Stimulated activated naive CD4-positive, alpha-beta T cell (primary cell): ENCODE results near the gene MAGEB5.
"Not testable (repeated sequence)": the region's sequence is repeated elsewhere in the genome, so short reads cannot be mapped to it uniquely, and the experiment has no call there.

Experiments used
- DNase-seq, 6 experiments: peaks; one replicate each; lab custom pipeline; 2025; lab: John Stamatoyannopoulos, UW

Gene MAGEB5

GRCh38 chrX:26215869-26216268 lies at the start of gene MAGEB5:
MAGEB5 (plus strand) TSS chrX:26216169; CDS start chrX:26217302, 1,133 bp downstream.
- DNase-seq = no peak

GRCh38 chrX:26192204-26192603 lies 23.8 kb upstream of the MAGEB5 start, which contains the start of gene MAGEB6:
MAGEB6 (plus strand) TSS chrX:26192440; CDS start chrX:26193847, 1,407 bp downstream.
- no peak for DNase-seq

- DNase-seq = no peak
These were observed 12.4 kb upstream of the MAGEB5 start for GRCh38 chrX:26203561-26203960.

GRCh38 chrX:26204717-26205116 lies 11.3 kb upstream of the MAGEB5 start:
- not testable (repeated sequence) for DNase-seq

GRCh38 chrX:26208012-26208411 lies 8.0 kb upstream of the MAGEB5 start:
- DNase-seq = no peak

GRCh38 chrX:26219351-26219750 lies 3.4 kb downstream of the MAGEB5 start:
- DNase-seq = no peak

GRCh38 chrX:26234177-26234576 lies 18.2 kb downstream of the MAGEB5 start:
- no peak for DNase-seq

- DNase-seq = no peak
These were observed 37.6 kb downstream of the MAGEB5 start for GRCh38 chrX:26253526-26253925.

GRCh38 chrX:26254436-26254835 lies 38.5 kb downstream of the MAGEB5 start:
- DNase-seq = no peak

- no peak for DNase-seq
These were observed 46.2 kb downstream of the MAGEB5 start for GRCh38 chrX:26262121-26262523.
